BE2C (cell line): Measurements from ENCODE around the gene CENPP.

Source experiments
- DNase-seq: peaks from one replicate; pipeline ENCODE4 v3.0.0-alpha.2; 2020
- H3K27me3 ChIP-seq: fragments of 250-450 bp; sonication (Bioruptor Pico); 2 replicates; pipeline ENCODE4 v1.5.1; 2020; ENCODE audit warnings: mild to moderate bottlenecking
- H3K36me3 ChIP-seq: fragments of 250-450 bp; sonication (Bioruptor Pico); 2 replicates; pipeline ENCODE4 v1.5.1; 2020; ENCODE audit warnings: mild to moderate bottlenecking
- H3K4me1 ChIP-seq: fragments of 250-450 bp; sonication (Bioruptor Pico); 2 replicates; pipeline ENCODE4 v1.5.1; 2020
- H3K4me3 ChIP-seq: 2 replicates; pipeline ENCODE4 v1.5.1; 2011; ENCODE audit warnings: low read depth, low read length
- H3K9me3 ChIP-seq: fragments of 250-450 bp; sonication (Bioruptor Pico); 2 replicates; pipeline ENCODE4 v1.5.1; 2020
- TF ChIP-seq, protein P1 (sequence below): IDR thresholded peaks from 2 replicates; pipeline ENCODE4 v1.5.1; 2012; ENCODE audit warnings: mild to moderate bottlenecking, low read depth, low read length

CENPP gene

DNA sequence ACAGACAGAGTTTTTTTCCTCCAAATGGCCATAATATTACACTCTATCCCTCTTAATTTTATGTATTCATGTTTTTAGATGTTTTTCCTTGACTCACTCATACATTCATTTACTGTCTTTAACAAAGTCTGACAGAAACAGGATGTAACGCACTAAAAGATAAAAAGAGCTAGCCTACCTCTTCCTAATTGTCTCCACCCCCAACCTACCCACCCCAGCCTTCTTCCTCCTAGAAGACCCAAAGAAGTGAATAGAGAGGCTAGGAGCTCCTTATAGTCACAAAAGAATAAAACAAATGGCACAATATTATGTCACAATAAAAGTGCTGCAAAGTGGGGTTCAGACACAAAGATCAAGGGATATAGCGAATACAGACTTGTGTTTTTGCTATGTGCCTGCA lies 1.3 kb upstream of the CENPP start:
- peaks cover 9% of the 10 kb centered on the region for H3K4me1 ChIP-seq
- DNase-seq = no peak
- TF ChIP-seq, protein P1, sequence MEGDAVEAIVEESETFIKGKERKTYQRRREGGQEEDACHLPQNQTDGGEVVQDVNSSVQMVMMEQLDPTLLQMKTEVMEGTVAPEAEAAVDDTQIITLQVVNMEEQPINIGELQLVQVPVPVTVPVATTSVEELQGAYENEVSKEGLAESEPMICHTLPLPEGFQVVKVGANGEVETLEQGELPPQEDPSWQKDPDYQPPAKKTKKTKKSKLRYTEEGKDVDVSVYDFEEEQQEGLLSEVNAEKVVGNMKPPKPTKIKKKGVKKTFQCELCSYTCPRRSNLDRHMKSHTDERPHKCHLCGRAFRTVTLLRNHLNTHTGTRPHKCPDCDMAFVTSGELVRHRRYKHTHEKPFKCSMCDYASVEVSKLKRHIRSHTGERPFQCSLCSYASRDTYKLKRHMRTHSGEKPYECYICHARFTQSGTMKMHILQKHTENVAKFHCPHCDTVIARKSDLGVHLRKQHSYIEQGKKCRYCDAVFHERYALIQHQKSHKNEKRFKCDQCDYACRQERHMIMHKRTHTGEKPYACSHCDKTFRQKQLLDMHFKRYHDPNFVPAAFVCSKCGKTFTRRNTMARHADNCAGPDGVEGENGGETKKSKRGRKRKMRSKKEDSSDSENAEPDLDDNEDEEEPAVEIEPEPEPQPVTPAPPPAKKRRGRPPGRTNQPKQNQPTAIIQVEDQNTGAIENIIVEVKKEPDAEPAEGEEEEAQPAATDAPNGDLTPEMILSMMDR = no peak
- H3K4me3 ChIP-seq = peak overlapping the region; percentile 95
- no peaks in the 10 kb centered on the region for H3K27me3 ChIP-seq
- no peaks in the 10 kb centered on the region for H3K9me3 ChIP-seq
- peaks cover 38% of the 10 kb centered on the region for H3K36me3 ChIP-seq

DNA sequence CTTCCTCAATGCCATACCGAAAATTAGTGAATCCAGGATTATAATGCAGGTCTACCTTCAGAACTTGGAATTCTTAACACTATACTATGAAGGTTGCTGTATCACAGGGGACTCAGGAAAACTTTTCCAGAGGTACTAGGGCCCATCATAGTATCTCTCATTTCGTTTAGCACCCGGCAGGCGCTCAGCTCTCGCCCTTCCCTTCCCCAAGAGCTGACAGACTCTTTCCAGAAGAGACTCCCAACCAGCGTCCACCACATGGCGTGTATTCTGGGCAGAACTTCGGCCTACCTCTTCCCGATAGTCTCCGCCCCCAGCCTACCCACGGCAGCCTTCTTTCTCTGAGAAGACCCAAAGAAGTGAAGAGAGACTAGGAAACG lies 874 bp upstream of the CENPP start:
- Histone ChIP-seq H3K27me3 (no peaks in the 10 kb centered on the region), H3K4me1 (peaks cover 9% of the 10 kb centered on the region), H3K9me3 (no peaks in the 10 kb centered on the region), H3K36me3 (peaks cover 33% of the 10 kb centered on the region), H3K4me3 (peak overlapping the region; percentile 95)
- TF ChIP-seq, protein P1 = no peak
- DNase-seq = no peak

DNA sequence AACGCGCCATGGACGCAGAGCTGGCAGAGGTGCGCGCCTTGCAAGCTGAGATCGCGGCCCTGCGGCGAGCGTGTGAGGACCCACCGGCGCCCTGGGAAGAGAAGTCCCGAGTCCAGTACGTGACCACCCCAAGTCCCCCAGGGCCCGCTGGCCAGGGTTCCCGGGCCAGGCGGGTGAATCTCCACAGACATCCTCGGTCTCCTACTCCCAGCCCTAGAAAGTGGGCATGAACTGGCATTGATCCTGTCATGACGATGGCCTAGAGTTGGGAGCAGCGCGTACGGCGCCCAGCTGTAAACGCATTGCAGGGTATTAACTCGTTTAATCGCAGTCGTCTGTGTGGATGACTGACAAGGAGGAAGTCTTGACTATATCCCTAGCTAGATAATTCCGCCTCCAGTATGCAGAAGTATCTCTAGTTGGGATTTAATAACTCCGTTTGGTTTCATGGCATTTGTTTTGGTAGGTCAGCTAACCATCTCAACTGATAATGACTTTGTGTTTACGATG lies 293 bp downstream of the CENPP start:
- H3K4me3 ChIP-seq = peak overlapping the region; percentile 95
- peaks cover 9% of the 10 kb centered on the region for H3K4me1 ChIP-seq
- H3K36me3 ChIP-seq = peaks cover 22% of the 10 kb centered on the region
- no peaks in the 10 kb centered on the region for H3K9me3 ChIP-seq
- DNase-seq = no peak
- no peaks in the 10 kb centered on the region for H3K27me3 ChIP-seq
- TF ChIP-seq, protein P1 = no peak

DNA sequence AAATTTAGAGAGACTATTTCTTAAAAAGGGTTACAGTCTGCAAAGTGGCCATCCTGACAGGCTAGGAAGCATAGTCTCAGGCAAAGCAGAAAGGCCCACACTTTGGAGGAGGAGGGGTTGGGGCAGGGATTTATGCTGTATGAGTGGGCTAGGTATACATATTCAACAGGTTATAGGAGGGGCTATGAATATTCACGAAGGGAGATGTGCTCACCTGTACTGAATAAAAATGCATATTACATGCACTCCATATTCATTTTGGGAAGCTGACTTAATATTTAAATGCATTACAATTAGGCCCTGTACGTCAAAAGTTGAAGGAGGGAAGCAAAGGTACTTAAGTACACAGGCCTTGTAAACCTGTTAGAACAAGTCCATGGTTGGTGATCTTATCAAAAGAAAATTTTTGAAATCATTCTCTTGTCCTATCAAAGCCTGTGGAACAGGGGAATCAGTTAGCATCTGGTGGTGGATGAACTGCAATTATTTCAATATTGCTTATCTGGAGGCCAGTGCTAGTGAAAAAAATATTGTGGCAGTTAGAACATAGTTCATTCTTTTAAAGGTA lies 1.6 kb downstream of the CENPP start:
- Histone ChIP-seq H3K27me3 (no peaks in the 10 kb centered on the region), H3K4me3 (no peak overlapping the region; the same call in 1 of the 2 replicates), H3K4me1 (peaks cover 9% of the 10 kb centered on the region), H3K36me3 (peaks cover 13% of the 10 kb centered on the region), H3K9me3 (no peaks in the 10 kb centered on the region)
- DNase-seq = no peak
- TF ChIP-seq, protein P1 = no peak

DNA sequence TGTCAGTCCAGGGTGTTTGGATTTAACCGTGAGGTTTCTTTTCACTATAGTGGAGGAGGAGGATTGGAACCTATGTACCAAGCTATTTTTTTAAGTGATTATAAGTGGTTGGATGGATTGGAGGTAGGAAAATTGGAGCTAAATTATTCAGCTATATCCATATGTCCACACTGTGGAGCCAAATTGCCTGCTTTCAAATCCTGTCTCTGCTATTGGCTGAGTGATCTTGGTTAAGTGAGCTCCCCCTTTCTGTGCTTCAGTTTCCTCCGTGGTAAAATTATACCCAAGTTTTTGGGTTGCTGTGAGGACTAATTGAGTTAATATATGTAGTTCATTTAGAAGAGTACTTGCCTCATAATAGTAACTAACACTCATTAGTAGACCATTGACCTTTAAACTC lies 2.5 kb downstream of the CENPP start:
- peaks cover 7% of the 10 kb centered on the region for H3K36me3 ChIP-seq
- peaks cover 9% of the 10 kb centered on the region for H3K4me1 ChIP-seq
- H3K4me3 ChIP-seq = no peak overlapping the region
- no peaks in the 10 kb centered on the region for H3K27me3 ChIP-seq
- H3K9me3 ChIP-seq = no peaks in the 10 kb centered on the region
- DNase-seq = peak; percentile 32
- TF ChIP-seq, protein P1 = peak; percentile 58

DNA sequence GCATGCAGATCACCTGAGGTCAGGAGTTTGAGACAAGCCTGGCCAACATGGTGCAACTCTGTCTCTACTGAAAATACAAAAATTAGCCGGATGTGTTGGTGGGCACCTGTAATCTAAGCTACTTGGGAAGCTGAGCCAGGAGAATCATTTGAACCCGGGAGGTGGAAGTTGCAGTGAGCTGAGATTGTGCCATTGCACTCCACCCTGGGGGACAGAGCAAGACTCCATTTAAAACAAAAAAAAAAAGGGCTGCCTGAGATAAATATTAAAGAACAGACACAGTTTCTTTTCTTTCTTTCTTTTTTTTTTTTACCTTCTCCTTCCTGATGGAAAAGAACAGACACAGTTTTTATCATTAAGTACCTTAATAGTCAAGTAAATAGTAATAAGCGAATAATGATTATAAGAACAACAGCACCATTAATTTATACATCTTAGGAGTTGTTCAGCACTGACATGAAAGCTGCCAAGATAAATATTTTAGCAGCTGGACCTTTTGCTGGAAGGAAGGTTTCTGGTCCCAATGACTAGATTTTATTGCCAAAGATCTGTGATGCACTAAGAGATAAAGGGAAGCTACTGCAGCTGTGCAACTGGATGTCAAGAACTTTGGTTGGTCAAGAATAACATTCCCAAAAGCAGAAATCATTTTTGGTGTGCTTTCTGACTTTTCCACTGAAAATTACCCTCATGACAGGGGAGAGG lies 7.0 kb downstream of the CENPP start:
- H3K4me1 ChIP-seq = peaks cover 3% of the 10 kb centered on the region
- H3K27me3 ChIP-seq = no peaks in the 10 kb centered on the region
- peaks cover 14% of the 10 kb centered on the region for H3K36me3 ChIP-seq
- no peaks in the 10 kb centered on the region for H3K9me3 ChIP-seq
- no peak for DNase-seq
- H3K4me3 ChIP-seq = no peak overlapping the region
- TF ChIP-seq, protein P1 = no peak
